Kidney (tissue), 14 donors: ENCODE measurements around the gene ADARB1. TPM values are rescaled to one million over a fixed set of nuclear protein-coding genes. Genes with fewer than 3 reads are reported as not detected.

Source experiments
- DNase-seq, 5 donors: peaks; one replicate each; pipeline ENCODE4 v3.0.0-alpha.2; 2013 to 2020
- FAIRE-seq: peaks from 2 replicates; lab custom pipeline; 2012; peaks lifted over from hg19 to GRCh38; lab: Jason Lieb, UNC
- H3K27ac ChIP-seq, 2 donors: one replicate each; pipeline ENCODE4 v1.7.0; 2013; ENCODE audit warnings: low read depth in 2 of 2, low read length in 2 of 2, inconsistent platforms in 1 of 2
- H3K27me3 ChIP-seq: one replicate; pipeline ENCODE4 v1.7.1; 2013; ENCODE audit warnings: low read length, inconsistent platforms; ENCODE audit not compliant: control insufficient read depth, insufficient read depth
- H3K36me3 ChIP-seq, 3 donors: one replicate each; pipeline versions ENCODE4 v1.7.0 to v1.7.1; 2013; ENCODE audit warnings: low read length in 3 of 3, control low read depth in 1 of 3, inconsistent platforms in 1 of 3; ENCODE audit not compliant: insufficient read depth in 3 of 3, control insufficient read depth in 2 of 3
- H3K4me1 ChIP-seq, 3 donors: one replicate each; pipeline versions ENCODE4 v1.7.0 to v1.7.1; 2013; ENCODE audit warnings: low read length in 3 of 3, inconsistent platforms in 1 of 3, low read depth in 1 of 3; ENCODE audit not compliant: control insufficient read depth in 2 of 3, insufficient read depth in 2 of 3
- H3K4me3 ChIP-seq, 3 donors: one replicate each; pipeline versions ENCODE4 v1.7.0 to v1.8.1; 2013; ENCODE audit warnings: low read length in 3 of 3, control low read depth in 1 of 3, inconsistent platforms in 1 of 3
- H3K9ac ChIP-seq, 3 donors: one replicate each; pipeline versions ENCODE4 v1.7.0 to v1.7.1; 2013; ENCODE audit warnings: low read length in 3 of 3, control low read depth in 1 of 3, inconsistent platforms in 1 of 3
- H3K9me3 ChIP-seq, 3 donors: one replicate each; pipeline versions ENCODE4 v1.7.0 to v1.7.1; 2013; ENCODE audit warnings: low read length in 3 of 3, control low read depth in 1 of 3, inconsistent platforms in 1 of 3; ENCODE audit not compliant: control insufficient read depth in 2 of 3, insufficient read depth in 1 of 3
- CTCF ChIP-seq: IDR thresholded peaks from 3 replicates; pipeline ENCODE4 v1.5.1; 2012; ENCODE audit warnings: mild to moderate bottlenecking, moderate library complexity, borderline replicate concordance; ENCODE audit not compliant: insufficient read depth; ENCODE audit errors: extremely low read depth
- intact Hi-C: fragments of 100-400 bp; cut with DNase I; formaldehyde crosslinking; loops from one replicate; pipeline ENCODE4 v1.11.1; 2022
- polyA plus RNA-seq: library from polyadenylated mRNA; stranded (reverse); fragments of 350-450 nt; fragmentation: Illumina TruSeq; extraction: RNeasy Lipid Tissue Mini Kit (QIAGEN cat#74804); gene quantifications from one replicate; pipeline ENCODE4 v1.2.3, GENCODE V29; 2014; ENCODE audit warnings: low read depth, low replicate concordance; ENCODE audit not compliant: insufficient read depth
- total RNA-seq: library from RNA; stranded (reverse); fragmentation: NEBNext Ultra II Directional; extraction: Animal tissue kit (Norgen Biotek cat#: 25700); gene quantifications from one replicate; pipeline ENCODE4 v1.2.1, GENCODE V29; 2021
- donor health status: control.
- donor health status: control.
- donor health status: control.
- donor health status: control.
- donor health status: control.
- donor health status: DM: yes; HTN: yes; CAD: no.
- donor health status: Normal renal cell carcinoma (clear cell type).

ADARB1 gene
- total and polyA plus RNA-seq, 2 donors from 2014 or later, result 6.7 to 34.9 TPM

GRCh38 chr21:45161038-45161945 is 86.9 kb downstream of the ADARB1 start:
- no peak overlapping the region for H3K4me3 ChIP-seq
- H3K4me1 ChIP-seq, result peaks cover 0 to under 1% (median 0%) of the 10 kb centered on the region in 3 donors
- no peak overlapping the region for H3K9ac ChIP-seq
- DNase-seq, result peak in 4 of 5 donors; percentile 76 to 78 (median 76)
- no peaks in the 10 kb centered on the region for H3K27me3 ChIP-seq
- FAIRE-seq, result no peak
- no peak for TF ChIP-seq CTCF
- H3K36me3 ChIP-seq, result no peaks in the 10 kb centered on the region
- no peak overlapping the region for H3K27ac ChIP-seq
- intact Hi-C loops, result no loop called here
- H3K9me3 ChIP-seq, result no peaks in the 10 kb centered on the region

- H3K4me1 ChIP-seq, result peaks cover 0 to 6% (median 0%) of the 10 kb centered on the region in 3 donors
- no peak overlapping the region for H3K9ac ChIP-seq
- no peaks in the 10 kb centered on the region for H3K27me3 ChIP-seq
- TF ChIP-seq CTCF, result no peak
- no peaks in the 10 kb centered on the region for H3K36me3 ChIP-seq
- no peaks in the 10 kb centered on the region for H3K9me3 ChIP-seq
- H3K27ac ChIP-seq, result no peak overlapping the region
- intact Hi-C loops, result no loop called here
- FAIRE-seq (no peak), DNase-seq (no peak)
- no peak overlapping the region for H3K4me3 ChIP-seq
Measured at GRCh38 chr21:45162115-45162514, 87.7 kb downstream of the ADARB1 start.

- Histone ChIP-seq H3K4me3 (no peak overlapping the region), H3K9me3 (no peaks in the 10 kb centered on the region), H3K27me3 (no peaks in the 10 kb centered on the region), H3K36me3 (no peaks in the 10 kb centered on the region), H3K27ac (no peak overlapping the region), H3K9ac (no peak overlapping the region), H3K4me1 (peaks cover 0 to 6% (median 0%) of the 10 kb centered on the region in 3 donors)
- intact Hi-C loops, result no loop called here
- TF ChIP-seq CTCF, result no peak
- DNase-seq (no peak), FAIRE-seq (no peak)
Measured at GRCh38 chr21:45162809-45163208, 88.4 kb downstream of the ADARB1 start.
